K562 (cell line): Measurements from ENCODE around the gene AGXT.

Experiments
- CTCF ChIP-seq, 3 experiments: IDR thresholded peaks in 2 of 3; conservative IDR thresholded peaks in 1 of 3; 2 replicates each; pipeline ENCODE4 v1.5.1; 2011 to 2012; ENCODE audit warnings: low read length in 3 of 3, mild to moderate bottlenecking in 3 of 3, control low read depth in 2 of 3, improper control_type of control experiment in 1 of 3, inconsistent platforms in 1 of 3, low read depth in 1 of 3, mixed read lengths in 1 of 3, moderate library complexity in 1 of 3; ENCODE audit not compliant: insufficient read depth in 2 of 3
- EZH2 ChIP-seq: IDR thresholded peaks from 2 replicates; pipeline ENCODE4 v1.6.1; 2012; ENCODE audit warnings: low read depth, mild to moderate bottlenecking, inconsistent platforms, low read length, borderline replicate concordance
- IRF2 ChIP-seq: sonication (generic); formaldehyde crosslinking; IDR thresholded peaks from 2 replicates; pipeline ENCODE4 v1.8.1; 2022; ENCODE audit warnings: mild to moderate bottlenecking, missing genetic modification reagents
- KAT7 ChIP-seq: sonication (generic); formaldehyde crosslinking; IDR thresholded peaks from 2 replicates; pipeline ENCODE4 v1.8.0; 2022; ENCODE audit warnings: missing genetic modification reagents, mild to moderate bottlenecking, borderline replicate concordance
- NCOA2 ChIP-seq, 2 experiments: fragments of 450-650 bp; IDR thresholded peaks; 2 replicates each; pipeline ENCODE4 v1.6.1; 2018; ENCODE audit warnings: mild to moderate bottlenecking in 2 of 2, moderate library complexity in 1 of 2; ENCODE audit not compliant: partially characterized antibody in 2 of 2
- SP1 ChIP-seq: sonication (generic); formaldehyde crosslinking; IDR thresholded peaks from 2 replicates; pipeline ENCODE4 v1.8.1; 2022; ENCODE audit warnings: mild to moderate bottlenecking, missing genetic modification reagents

- TF ChIP-seq EZH2 (no peak), IRF2 (no peak), CTCF (IDR thresholded peaks at IDR 0.05 in 2 of 3, conservative IDR thresholded peaks at IDR 0.05 in 1 of 3; ENCODE audit: insufficient read depth in 2 of 3, low read depth in 1 of 3, low read length in 3 of 3) (no peak), SP1 (CRISPR knock-in tag) (no peak), KAT7 (CRISPR knock-in tag) (no peak), NCOA2 (IDR thresholded peaks at IDR 0.05; ENCODE audit: partially characterized antibody in 2 of 2) (no peak)
These were observed 34.1 kb upstream of the AGXT start for GRCh38 chr2:240834377-240834975.
